ENCODE measurements around the gene CCSER2. TPM values are rescaled to one million over a fixed set of nuclear protein-coding genes. Genes with fewer than 3 reads are reported as not detected.

CCSER2 gene
- total and polyA plus RNA-seq, 2 donors (not counting 1 experiment from before 2014, with no cell fraction given), result 6.0 to 45.9 TPM

DNA sequence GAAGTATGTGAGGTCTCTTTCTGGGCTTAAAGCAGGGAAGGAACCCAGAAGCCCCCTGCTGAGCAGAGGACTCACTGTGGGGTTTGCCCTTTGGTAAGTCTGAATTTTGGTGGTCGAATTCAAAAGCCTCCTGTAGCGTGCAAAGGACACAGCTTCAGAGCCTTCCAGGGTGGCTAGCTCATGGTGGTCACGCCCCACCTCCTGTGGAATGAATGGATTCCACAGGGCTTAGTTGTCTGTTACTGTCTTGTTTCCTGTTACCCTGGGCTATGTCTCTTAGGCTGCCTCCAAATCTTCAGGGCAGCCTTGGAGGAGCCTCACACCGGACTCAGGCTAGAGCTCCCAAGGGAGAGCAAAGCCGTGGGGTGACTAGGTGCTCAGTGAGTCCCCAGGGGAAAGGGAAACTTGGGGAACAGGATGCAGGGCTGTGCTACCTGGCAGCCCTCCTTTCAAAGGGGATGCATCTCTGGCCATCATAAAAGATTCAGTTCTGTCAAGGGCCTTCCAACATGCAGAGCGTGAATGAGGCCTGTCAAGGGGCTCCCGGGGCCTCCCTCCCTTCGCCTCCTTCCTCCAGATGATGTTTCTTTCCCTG is 211.7 kb downstream of the CCSER2 start:
- intact Hi-C loops (cut with micrococcal nuclease), result no loop called here
- H3K4me3 ChIP-seq (ENCODE audit: control extremely low read depth in 1 of 5, extremely low read depth in 1 of 5, insufficient read depth in 1 of 5, low read depth in 2 of 5, low read length in 4 of 5), result no peak overlapping the region
- peaks cover 7 to 12% of the 10 kb centered on the region in 2 donors for H3K4me1 ChIP-seq (ENCODE audit: control insufficient read depth in 2 of 2, insufficient read depth in 2 of 2, low read length in 2 of 2)
- TF ChIP-seq, protein P1, sequence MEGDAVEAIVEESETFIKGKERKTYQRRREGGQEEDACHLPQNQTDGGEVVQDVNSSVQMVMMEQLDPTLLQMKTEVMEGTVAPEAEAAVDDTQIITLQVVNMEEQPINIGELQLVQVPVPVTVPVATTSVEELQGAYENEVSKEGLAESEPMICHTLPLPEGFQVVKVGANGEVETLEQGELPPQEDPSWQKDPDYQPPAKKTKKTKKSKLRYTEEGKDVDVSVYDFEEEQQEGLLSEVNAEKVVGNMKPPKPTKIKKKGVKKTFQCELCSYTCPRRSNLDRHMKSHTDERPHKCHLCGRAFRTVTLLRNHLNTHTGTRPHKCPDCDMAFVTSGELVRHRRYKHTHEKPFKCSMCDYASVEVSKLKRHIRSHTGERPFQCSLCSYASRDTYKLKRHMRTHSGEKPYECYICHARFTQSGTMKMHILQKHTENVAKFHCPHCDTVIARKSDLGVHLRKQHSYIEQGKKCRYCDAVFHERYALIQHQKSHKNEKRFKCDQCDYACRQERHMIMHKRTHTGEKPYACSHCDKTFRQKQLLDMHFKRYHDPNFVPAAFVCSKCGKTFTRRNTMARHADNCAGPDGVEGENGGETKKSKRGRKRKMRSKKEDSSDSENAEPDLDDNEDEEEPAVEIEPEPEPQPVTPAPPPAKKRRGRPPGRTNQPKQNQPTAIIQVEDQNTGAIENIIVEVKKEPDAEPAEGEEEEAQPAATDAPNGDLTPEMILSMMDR (IDR thresholded peaks at IDR 0.05), result no peak
- TF ChIP-seq EZH2 (IDR thresholded peaks at IDR 0.05; ENCODE audit: borderline replicate concordance, insufficient read depth, low read depth, low read length, poor library complexity, severe bottlenecking), result no peak
- H3K36me3 ChIP-seq (replicated peaks in 1 of 2; ENCODE audit: control extremely low read depth in 1 of 2, control insufficient read depth in 1 of 2, extremely low read depth in 1 of 2, insufficient read depth in 2 of 2, low read length in 1 of 2), result no peaks in the 10 kb centered on the region
- WGBS (ENCODE audit: insufficient coverage), result 41% methylated on average over 8 of the region's 8 CpGs
- DNase-seq, result no peak
- Mint-ChIP-seq H3K4me1 (peaks cover 9% of the 10 kb centered on the region), H3K9me3 (ENCODE audit: insufficient read depth) (no peaks in the 10 kb centered on the region), H3K4me3 (no peak overlapping the region), H3K27ac (no peak overlapping the region), H3K27me3 (peaks cover 40% of the 10 kb centered on the region)
- H3K9ac ChIP-seq (ENCODE audit: low read length), result no peak overlapping the region
- H4K20me1 ChIP-seq (ENCODE audit: control insufficient read depth, insufficient read depth, low read length, poor library complexity, severe bottlenecking), result no peaks in the 10 kb centered on the region
- POLR2A ChIA-PET, result no interaction called here
- no peak overlapping the region for H3K27ac ChIP-seq (ENCODE audit: low read length in 2 of 2)
- peak overlapping the region; percentile 72 for H3K4me2 ChIP-seq (replicated peaks; ENCODE audit: low read depth, low read length, poor library complexity, severe bottlenecking)
- no peaks in the 10 kb centered on the region for H3K9me3 ChIP-seq (ENCODE audit: control extremely low read depth in 1 of 3, control insufficient read depth in 2 of 3, insufficient read depth in 1 of 3, low read length in 2 of 3)
- CTCF ChIA-PET, result interaction anchor here (0.8 to 10.2 kb wide), 11 partner anchors 9 to 1839 kb away, joined by 3 to 267 read pairs (median 4); no protein-coding TSS in a partner anchor
- no peaks in the 10 kb centered on the region for H3K79me2 ChIP-seq (ENCODE audit: control insufficient read depth, insufficient read depth, low read length)
- no peak for ATAC-seq (ENCODE audit: low read depth)
- H2AFZ ChIP-seq (ENCODE audit: insufficient read depth, low read depth, low read length, poor library complexity, severe bottlenecking), result peak overlapping the region; percentile 78
- H3K27me3 ChIP-seq (replicated peaks in 1 of 4; ENCODE audit: control extremely low read depth in 1 of 4, control insufficient read depth in 3 of 4, insufficient read depth in 4 of 4, low read length in 3 of 4), result peaks cover 0 to 25% (median 5%) of the 10 kb centered on the region in 4 experiments

- Histone ChIP-seq H3K79me2 (ENCODE audit: control insufficient read depth, insufficient read depth, low read length) (no peaks in the 10 kb centered on the region), H3K9me3 (ENCODE audit: control extremely low read depth in 1 of 3, control insufficient read depth in 2 of 3, insufficient read depth in 1 of 3, low read length in 2 of 3) (no peaks in the 10 kb centered on the region), H2AFZ (ENCODE audit: insufficient read depth, low read depth, low read length, poor library complexity, severe bottlenecking) (peak overlapping the region; percentile 78), H3K27me3 (replicated peaks in 1 of 4; ENCODE audit: control extremely low read depth in 1 of 4, control insufficient read depth in 3 of 4, insufficient read depth in 4 of 4, low read length in 3 of 4) (peaks cover 0 to 25% (median 5%) of the 10 kb centered on the region in 4 experiments), H3K4me1 (ENCODE audit: control insufficient read depth in 2 of 2, insufficient read depth in 2 of 2, low read length in 2 of 2) (peaks cover 7 to 12% of the 10 kb centered on the region in 2 donors), H3K4me2 (replicated peaks; ENCODE audit: low read depth, low read length, poor library complexity, severe bottlenecking) (peak overlapping the region; percentile 72), H3K36me3 (replicated peaks in 1 of 2; ENCODE audit: control extremely low read depth in 1 of 2, control insufficient read depth in 1 of 2, extremely low read depth in 1 of 2, insufficient read depth in 2 of 2, low read length in 1 of 2) (no peaks in the 10 kb centered on the region), H4K20me1 (ENCODE audit: control insufficient read depth, insufficient read depth, low read length, poor library complexity, severe bottlenecking) (no peaks in the 10 kb centered on the region), H3K4me3 (ENCODE audit: control extremely low read depth in 1 of 5, extremely low read depth in 1 of 5, insufficient read depth in 1 of 5, low read depth in 2 of 5, low read length in 4 of 5) (peak overlapping the region in 2 of 5 experiments; percentile 25 to 29), H3K27ac (ENCODE audit: low read length in 2 of 2) (no peak overlapping the region), H3K9ac (ENCODE audit: low read length) (peak overlapping the region; percentile 42)
- ATAC-seq (ENCODE audit: low read depth) (peak; percentile 61), DNase-seq (peak; percentile 59)
- H3K27ac Mint-ChIP-seq, result no peak overlapping the region
- peaks cover 37% of the 10 kb centered on the region for H3K27me3 Mint-ChIP-seq
- H3K9me3 Mint-ChIP-seq (ENCODE audit: insufficient read depth), result no peaks in the 10 kb centered on the region
- ChIA-PET CTCF (interaction anchor here (0.8 to 10.2 kb wide), 10 partner anchors 8 to 1838 kb away, joined by 3 to 267 read pairs (median 4); no protein-coding TSS in a partner anchor), POLR2A (no interaction called here)
- intact Hi-C loops (cut with micrococcal nuclease), result no loop called here
- TF ChIP-seq, protein P1 (IDR thresholded peaks at IDR 0.05), result peak; percentile 65
- no peak for TF ChIP-seq EZH2 (IDR thresholded peaks at IDR 0.05; ENCODE audit: borderline replicate concordance, insufficient read depth, low read depth, low read length, poor library complexity, severe bottlenecking)
- 12% methylated on average over 51 of the region's 51 CpGs for WGBS (ENCODE audit: insufficient coverage)
- peak overlapping the region; percentile 65 for H3K4me3 Mint-ChIP-seq
- H3K4me1 Mint-ChIP-seq, result peaks cover 9% of the 10 kb centered on the region
Measured at GRCh38 chr10:84540617-84541288, 212.4 kb downstream of the CCSER2 start.
